GM19438 (cell line): ENCODE results near the gene ZNF99.
"Not testable (repeated sequence)": the region's sequence is repeated elsewhere in the genome, so short reads cannot be mapped to it uniquely, and the experiment has no call there.

Source experiments
- ATAC-seq: cut with Tn5 transposase; IDR thresholded peaks from one replicate; pipeline ENCODE4 v1.9.1; 2021; ENCODE audit warnings: low read depth; ENCODE audit not compliant: unreplicated experiment

The ZNF99 gene

GRCh38 chr19:22783651-22784410 lies at the start of gene ZNF99:
Gene ZNF99, minus strand, starts transcription at chr19:22784151. Its CDS starts 135 bp downstream, at chr19:22784016.
- no peak for ATAC-seq

GRCh38 chr19:22832031-22832762 lies 48.2 kb upstream of the ZNF99 start, which contains the start of gene ZNF723:
Gene ZNF723, plus strand, starts transcription at chr19:22832291. Its CDS starts 89 bp downstream, at chr19:22832380.
- no peak for ATAC-seq

GRCh38 chr19:22831211-22831610 lies 47.3 kb upstream of the ZNF99 start:
- ATAC-seq, result no peak

GRCh38 chr19:22814124-22814523 lies 30.2 kb upstream of the ZNF99 start:
- no peak for ATAC-seq

GRCh38 chr19:22807061-22807835 lies 23.3 kb upstream of the ZNF99 start:
- no peak for ATAC-seq

- no peak for ATAC-seq
Observed at GRCh38 chr19:22806418-22806817, 22.5 kb upstream of the ZNF99 start.

- ATAC-seq, result no peak
Observed at GRCh38 chr19:22797040-22797439, 13.1 kb upstream of the ZNF99 start.

- ATAC-seq, result not testable (repeated sequence)
Observed at GRCh38 chr19:22792863-22793262, 8.9 kb upstream of the ZNF99 start.

GRCh38 chr19:22735911-22736645 lies 47.9 kb downstream of the ZNF99 start:
- ATAC-seq, result no peak

GRCh38 chr19:22733691-22734090 lies 50.3 kb downstream of the ZNF99 start:
- no peak for ATAC-seq

GRCh38 chr19:22728214-22728613 lies 55.7 kb downstream of the ZNF99 start:
- ATAC-seq, result not testable (repeated sequence)

GRCh38 chr19:22721533-22721932 lies 62.4 kb downstream of the ZNF99 start:
- not testable (repeated sequence) for ATAC-seq

GRCh38 chr19:22708983-22709382 lies 75.0 kb downstream of the ZNF99 start:
- ATAC-seq, result no peak

- not testable (repeated sequence) for ATAC-seq
Observed at GRCh38 chr19:22703096-22703495, 80.9 kb downstream of the ZNF99 start.

GRCh38 chr19:22702661-22703060 lies 81.3 kb downstream of the ZNF99 start:
- ATAC-seq, result not testable (repeated sequence)
